Stimulated activated CD8-positive, alpha-beta memory T cell treated with anti-CD3 and anti-CD28 coated beads, Interleukin-7, amount 100 ng/mL, for 24 hours (primary cell): ENCODE measurements around the gene CARF.
A peak's percentile ranks its signal among the peaks of the same experiment; 100 is the strongest.
"Not testable (repeated sequence)": the region's sequence is repeated elsewhere in the genome, so short reads cannot be mapped to it uniquely, and the experiment has no call there.

Experiments used
- DNase-seq: peaks from one replicate; pipeline ENCODE4 v3.0.0-alpha.2; 2020; ENCODE audit warnings: low read depth

Gene CARF

GRCh38 chr2:202938960-202939359, 26.9 kb downstream of the CARF start:
- no peak for DNase-seq

DNA sequence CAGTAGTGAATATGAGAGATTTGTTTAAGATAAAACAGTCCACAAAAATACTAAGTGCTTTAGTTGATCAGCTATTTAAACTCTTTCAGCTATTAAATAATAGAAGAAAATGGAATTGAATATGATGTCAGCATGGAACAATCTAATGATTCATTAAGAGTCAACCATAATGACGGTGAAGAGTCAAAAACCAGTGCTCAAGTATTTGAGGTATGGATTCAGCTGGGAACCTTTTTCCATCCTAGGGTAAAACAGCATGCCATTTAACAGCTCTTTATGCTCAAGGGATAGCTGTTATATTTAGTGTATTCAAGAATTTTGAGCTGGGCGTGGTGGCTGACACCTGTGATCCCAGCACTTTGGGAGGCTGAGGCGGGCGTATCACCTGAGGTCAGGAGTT, 29.7 kb downstream of the CARF start:
- no peak for DNase-seq

- no peak for DNase-seq
Measured at GRCh38 chr2:202944408-202944807, 32.3 kb downstream of the CARF start.

GRCh38 chr2:202944816-202945215, 32.7 kb downstream of the CARF start:
- no peak for DNase-seq

- DNase-seq: no peak
Measured at GRCh38 chr2:202945497-202945896, 33.4 kb downstream of the CARF start.

DNA sequence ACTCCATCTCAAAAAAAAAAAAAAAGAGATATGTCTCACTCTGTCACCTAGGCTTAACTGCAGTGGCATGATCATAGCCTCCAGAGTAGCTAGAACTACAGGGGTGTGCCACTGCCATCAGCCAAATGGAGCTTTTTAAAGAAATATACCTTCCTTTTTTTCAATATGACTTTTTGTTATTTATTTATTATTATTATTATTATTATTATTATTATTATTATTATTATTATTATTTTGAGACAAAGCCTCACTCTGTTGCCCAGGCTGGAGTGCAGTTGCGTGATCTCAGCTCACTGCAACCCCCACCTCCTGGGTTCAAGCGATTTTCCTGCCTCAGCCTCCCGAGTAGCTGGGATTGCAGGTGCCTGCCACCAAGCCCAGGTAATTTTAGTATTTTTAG, 37.3 kb downstream of the CARF start:
- DNase-seq: not testable (repeated sequence)

DNA sequence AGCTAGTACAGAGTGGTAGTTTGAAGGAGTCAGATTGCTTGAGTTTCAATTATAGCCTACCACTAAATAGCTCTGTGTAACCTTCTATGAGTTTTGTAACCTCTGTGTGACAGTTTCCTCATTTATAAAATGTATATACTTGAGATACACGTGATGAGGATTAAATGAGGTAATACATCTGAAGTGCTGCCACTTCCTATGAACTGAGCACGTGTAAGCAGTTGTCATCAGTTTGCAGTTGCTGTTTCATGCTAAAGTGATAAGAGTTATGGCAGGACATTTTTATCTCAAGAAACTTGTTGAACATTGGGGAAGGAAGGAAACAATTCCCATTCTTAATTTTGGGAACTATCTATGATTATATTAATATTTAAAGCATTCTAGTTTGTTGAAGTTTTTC, 38.5 kb downstream of the CARF start:
- DNase-seq: no peak

DNA sequence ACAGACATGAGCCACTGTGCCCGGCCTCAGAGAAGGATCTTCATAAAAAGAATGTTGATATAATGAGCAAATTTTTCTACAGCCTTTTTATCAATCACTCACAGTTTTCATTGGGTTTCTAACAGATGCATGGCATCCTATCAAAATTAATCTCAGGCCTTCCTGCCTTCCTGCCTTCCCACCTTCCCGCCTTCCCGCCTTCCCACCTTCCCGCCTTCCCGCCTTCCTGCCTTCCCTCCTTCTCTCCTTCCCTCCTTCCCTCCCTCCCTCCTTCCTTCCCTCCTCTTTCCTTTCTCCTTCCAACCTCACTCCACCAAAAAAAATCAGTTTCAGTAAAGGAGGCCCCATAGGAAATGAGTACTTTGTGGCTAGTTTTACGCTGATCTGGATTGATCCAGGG, 48.4 kb downstream of the CARF start:
- DNase-seq: no peak

- DNase-seq: no peak
Measured at GRCh38 chr2:202963712-202964111, 51.6 kb downstream of the CARF start.

DNA sequence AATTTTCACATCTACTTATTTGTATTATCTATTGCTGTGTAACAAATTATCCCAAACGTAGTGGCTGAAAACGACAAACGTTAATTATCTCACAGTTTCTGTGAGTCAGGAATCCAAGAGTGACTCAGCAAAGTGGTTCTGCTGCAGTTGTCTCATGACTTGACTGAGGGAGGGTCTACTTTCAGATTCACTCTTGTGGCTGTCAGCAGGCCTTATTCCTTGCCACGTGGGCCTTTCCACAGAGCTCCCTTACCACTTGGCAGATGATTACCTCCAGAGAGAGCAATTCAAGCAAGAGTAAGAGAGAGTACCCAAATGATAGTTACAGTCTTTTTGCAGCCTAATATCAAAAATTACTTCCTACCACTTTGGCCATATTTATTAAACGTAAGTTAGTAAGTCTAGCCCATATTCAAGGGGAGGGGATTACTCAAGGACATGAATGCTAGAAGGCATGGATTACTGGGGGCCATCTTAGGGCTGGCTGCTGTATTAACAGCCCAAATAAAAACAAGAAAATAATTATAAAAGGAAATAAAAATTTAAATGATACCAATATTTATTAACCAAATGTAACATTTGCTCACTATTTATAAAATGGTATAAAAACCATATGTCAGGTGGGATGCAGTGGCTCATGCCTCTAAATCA, 53.9 kb downstream of the CARF start:
- DNase-seq: no peak

DNA sequence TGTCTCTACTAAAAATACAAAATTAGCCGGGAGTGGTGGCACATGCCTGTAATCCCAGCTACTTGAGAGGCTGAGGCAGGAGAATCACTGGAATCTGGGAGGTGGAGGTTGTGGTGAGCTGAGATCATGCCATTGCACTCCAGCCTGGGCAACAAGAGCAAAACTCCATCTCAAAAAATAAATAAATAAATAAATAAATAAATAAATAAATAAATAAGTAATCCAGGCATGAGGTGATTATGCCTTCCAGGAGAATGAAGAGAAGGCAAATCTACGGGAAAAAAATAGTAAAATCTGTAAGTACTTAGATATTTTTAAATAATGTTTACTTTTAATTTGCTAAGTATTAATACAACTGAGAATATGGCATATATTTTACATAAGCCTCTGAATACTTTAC, 57.3 kb downstream of the CARF start:
- DNase-seq: not testable (repeated sequence)

- no peak for DNase-seq
Measured at GRCh38 chr2:202976809-202977208, 64.7 kb downstream of the CARF start.

GRCh38 chr2:202982779-202983491, 70.9 kb downstream of the CARF start:
- DNase-seq: no peak

DNA sequence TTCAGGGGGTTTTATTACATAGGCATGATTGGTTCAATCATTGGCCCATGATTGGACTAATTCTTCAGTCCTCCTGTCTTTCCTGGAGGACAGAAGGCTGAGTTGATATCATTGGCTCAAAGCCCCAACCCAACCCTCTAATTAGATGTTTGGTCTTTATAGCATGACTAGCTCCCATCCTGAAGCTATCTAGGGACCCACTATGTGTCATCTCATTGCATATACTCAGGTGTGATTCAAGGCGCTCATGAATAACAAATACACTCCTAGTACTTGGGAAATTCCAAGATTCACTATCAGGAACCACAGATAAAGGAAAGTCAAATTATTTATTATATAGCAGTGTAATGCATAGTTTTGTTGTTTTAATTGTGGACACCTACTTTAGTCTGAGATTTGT, 77.7 kb downstream of the CARF start:
- DNase-seq: no peak

DNA sequence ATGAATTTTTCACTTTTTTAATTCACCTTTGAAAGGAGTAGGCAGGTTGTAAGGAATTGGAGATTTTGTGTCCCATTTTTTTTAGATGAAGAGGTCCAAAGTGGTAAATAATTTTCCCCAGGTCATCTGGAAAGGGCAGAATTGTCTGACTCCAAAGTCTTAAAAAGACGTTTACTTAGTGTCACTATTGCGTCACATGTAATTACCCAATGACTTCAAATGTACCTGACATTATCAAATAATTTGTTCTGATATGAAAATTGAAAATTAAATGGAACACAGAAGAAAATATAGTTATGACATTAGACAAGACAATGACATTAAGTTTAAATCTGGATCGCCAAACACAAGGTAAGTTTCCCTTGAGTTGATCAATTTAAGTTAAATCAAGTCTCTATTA, 78.4 kb downstream of the CARF start:
- no peak for DNase-seq

DNA sequence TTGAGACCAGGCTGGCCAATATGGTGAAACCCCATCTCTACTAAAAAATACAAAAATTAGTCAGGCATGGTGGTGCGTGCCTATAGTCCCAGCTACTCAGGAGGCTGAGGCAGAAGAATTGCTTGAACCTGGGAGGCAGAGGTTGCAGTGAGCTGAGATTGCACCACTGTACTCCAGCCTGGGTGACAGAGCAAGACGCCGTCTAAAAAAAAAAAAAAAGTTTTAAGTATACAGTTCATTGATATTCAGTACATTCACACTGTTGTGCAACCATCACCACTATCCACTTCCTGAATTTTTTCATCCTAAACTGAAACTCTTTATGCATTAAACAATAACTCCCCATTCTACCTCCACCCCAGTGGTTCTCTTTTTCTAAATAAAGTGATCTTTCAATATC, 85.0 kb downstream of the CARF start:
- DNase-seq: not testable (repeated sequence)

DNA sequence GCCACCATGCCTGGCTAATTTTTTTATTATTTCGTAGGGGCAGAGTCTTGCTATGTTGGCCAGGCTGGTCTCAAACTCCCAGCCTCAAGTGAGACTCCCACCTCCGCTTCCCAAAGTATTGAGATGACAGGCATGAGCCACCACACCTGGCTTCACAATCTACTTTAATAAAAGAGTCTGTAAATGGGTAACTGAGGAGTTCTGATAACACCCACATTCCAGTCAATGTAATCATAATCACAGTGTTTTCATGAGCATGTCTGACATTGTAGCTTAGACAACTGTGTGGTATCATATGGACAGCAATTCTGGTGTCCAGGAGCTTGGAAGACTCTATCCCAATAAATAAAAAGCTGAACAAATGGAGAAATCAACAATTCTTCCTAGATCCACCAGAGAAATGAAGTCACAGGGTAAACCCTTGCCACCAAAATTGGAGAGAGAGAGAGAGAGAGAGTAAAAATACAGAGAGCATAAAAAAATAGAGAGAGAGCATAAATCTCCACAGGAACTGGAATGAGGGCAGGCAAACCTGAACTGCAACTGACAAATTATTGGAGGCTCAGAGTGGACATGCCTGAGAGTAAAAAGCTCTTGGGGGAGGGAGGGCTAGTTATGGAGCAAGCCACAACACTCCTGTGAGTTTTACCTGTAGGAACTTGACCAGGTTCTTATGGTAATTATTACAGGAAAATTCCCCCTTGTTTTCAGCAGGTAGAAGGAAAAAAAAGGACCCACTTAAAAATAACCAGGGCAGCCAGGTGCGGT, 90.2 kb downstream of the CARF start:
- DNase-seq: no peak

- no peak for DNase-seq
Measured at GRCh38 chr2:203003716-203004115, 91.6 kb downstream of the CARF start.

DNA sequence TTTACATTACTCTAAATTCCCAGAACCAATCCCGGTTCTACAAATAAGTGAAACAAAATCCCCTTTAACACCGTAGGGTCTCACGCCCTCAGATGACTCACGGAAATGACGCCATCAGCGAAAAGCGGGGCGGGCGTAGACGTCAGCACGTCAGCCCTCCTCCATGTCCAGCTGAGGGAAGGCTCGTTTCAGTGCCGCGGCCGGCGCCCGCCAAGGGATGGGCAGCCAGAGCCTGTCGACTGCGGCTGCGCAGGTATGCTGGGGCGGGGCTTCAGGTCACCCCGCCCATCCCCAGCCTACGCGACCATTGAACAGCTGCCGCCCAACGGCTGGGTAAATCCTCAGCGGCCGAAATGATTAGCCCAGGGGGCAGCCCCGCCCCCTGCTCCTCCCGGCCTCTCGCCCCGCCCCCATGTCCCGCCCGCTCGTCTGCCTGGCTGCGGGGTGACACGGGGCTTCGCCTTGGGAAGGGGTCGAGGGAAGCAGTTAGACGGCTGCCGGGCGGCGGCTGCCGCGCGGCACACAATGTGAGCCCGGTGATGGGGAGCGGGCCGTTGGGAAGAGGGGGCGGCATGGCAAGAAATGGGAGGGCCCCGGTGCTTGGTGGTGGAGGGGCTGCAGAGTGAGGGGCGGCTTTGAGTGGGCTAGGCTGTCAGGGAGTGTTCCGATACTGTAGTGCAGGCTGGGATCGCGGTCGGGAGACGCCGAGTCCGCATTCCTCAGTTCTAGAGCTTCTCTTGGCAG, 102.6 kb downstream of the CARF start, which contains the start of gene NBEAL1:
Gene NBEAL1, plus strand, starts transcription at position 420 of the 744 bp plus-strand sequence. CDS start 1,510 bp downstream, outside the sequence.
- DNase-seq: peak; percentile 89

GRCh38 chr2:203016716-203017115, 104.6 kb downstream of the CARF start:
- DNase-seq: no peak

- DNase-seq: no peak
Measured at GRCh38 chr2:203018181-203018580, 106.1 kb downstream of the CARF start.

- DNase-seq: no peak
Measured at GRCh38 chr2:203019142-203019541, 107.1 kb downstream of the CARF start.
